Lung (tissue), 12 donors: ENCODE results near the gene CHN2. TPM values are rescaled to one million over a fixed set of nuclear protein-coding genes. Genes with fewer than 3 reads are reported as not detected.

ENCODE experiments used
- ATAC-seq: fragments of 200-7000 bp; cut with Tn5 transposase; one replicate; pipeline ENCODE4 v1.9.1; 2020; ENCODE audit warnings: moderate number of reproducible peaks; ENCODE audit not compliant: insufficient read depth, low FRiP score
- DNase-seq, 3 donors: peaks; one replicate each; pipeline ENCODE4 v3.0.0-alpha.2; 2013 to 2017
- H3K27ac ChIP-seq, 2 donors: one replicate each; pipeline ENCODE4 v1.5.1; 2013; ENCODE audit warnings: mild to moderate bottlenecking in 2 of 2, moderate library complexity in 2 of 2, control low read depth in 1 of 2, inconsistent platforms in 1 of 2, low read depth in 1 of 2, low read length in 1 of 2
- H3K27me3 ChIP-seq, 3 donors: one replicate each; pipeline ENCODE4 v1.5.1; 2013; ENCODE audit warnings: low read length in 2 of 3; ENCODE audit not compliant: control insufficient read depth in 3 of 3, insufficient read depth in 3 of 3
- H3K36me3 ChIP-seq, 4 donors: one replicate each; pipeline ENCODE4 v1.5.1; 2013; ENCODE audit warnings: low read length in 4 of 4, mild to moderate bottlenecking in 1 of 4, moderate library complexity in 1 of 4; ENCODE audit not compliant: control insufficient read depth in 4 of 4, insufficient read depth in 4 of 4
- H3K4me1 ChIP-seq, 5 donors: one replicate each; pipeline ENCODE4 v1.5.1; 2013; ENCODE audit warnings: low read length in 5 of 5, mild to moderate bottlenecking in 2 of 5, moderate library complexity in 1 of 5; ENCODE audit not compliant: control insufficient read depth in 5 of 5, insufficient read depth in 5 of 5
- H3K4me3 ChIP-seq: one replicate; pipeline ENCODE4 v1.5.1; 2013; ENCODE audit warnings: mild to moderate bottlenecking, control low read depth, moderate library complexity
- H3K9ac ChIP-seq, 2 donors: one replicate each; pipeline ENCODE4 v1.5.1; 2013; ENCODE audit warnings: low read length in 2 of 2, control low read depth in 1 of 2; ENCODE audit not compliant: insufficient read depth in 1 of 2
- H3K9me3 ChIP-seq, 4 donors: one replicate each; pipeline ENCODE4 v1.5.1; 2013; ENCODE audit warnings: low read length in 3 of 4, mild to moderate bottlenecking in 1 of 4, moderate library complexity in 1 of 4; ENCODE audit not compliant: control insufficient read depth in 4 of 4, insufficient read depth in 3 of 4
- WGBS, 2 donors: extraction: QIAGEN DNeasy Blood & Tissue Kit; methylation state at CpG; one replicate each; pipeline ENCODE4 v1.1.7; 2013; 5-methylcytosine and 5-hydroxymethylcytosine counted together
- polyA plus RNA-seq, 2 donors: library from polyadenylated mRNA; stranded (reverse); fragments of 200-250 nt; gene quantifications; one replicate each; pipeline ENCODE4 v1.2.1, GENCODE V29; 2013
- total RNA-seq, 2 donors: library from RNA; depleted of rRNA in 1 of 2; stranded (reverse); fragments of >200 nt in 1 of 2; gene quantifications; one replicate each; pipeline ENCODE4 v1.2.1, GENCODE V29; 2014 to 2021
- TF ChIP-seq, protein P1 (sequence below): IDR thresholded peaks from 2 replicates; pipeline ENCODE4 v1.5.1; 2012; ENCODE audit warnings: mild to moderate bottlenecking; ENCODE audit errors: control extremely low read depth, extremely low read depth
- donor health status: control.
- donor health status: control.
- donor health status: Bipolar disorder and iron deficiency.
- donor health status: healthy.
- donor health status: DM: yes; HTN: yes; CAD: no.

CHN2 gene
- total and polyA plus RNA-seq, 4 donors: 3.2 to 11.0 (median 6.7) TPM

DNA sequence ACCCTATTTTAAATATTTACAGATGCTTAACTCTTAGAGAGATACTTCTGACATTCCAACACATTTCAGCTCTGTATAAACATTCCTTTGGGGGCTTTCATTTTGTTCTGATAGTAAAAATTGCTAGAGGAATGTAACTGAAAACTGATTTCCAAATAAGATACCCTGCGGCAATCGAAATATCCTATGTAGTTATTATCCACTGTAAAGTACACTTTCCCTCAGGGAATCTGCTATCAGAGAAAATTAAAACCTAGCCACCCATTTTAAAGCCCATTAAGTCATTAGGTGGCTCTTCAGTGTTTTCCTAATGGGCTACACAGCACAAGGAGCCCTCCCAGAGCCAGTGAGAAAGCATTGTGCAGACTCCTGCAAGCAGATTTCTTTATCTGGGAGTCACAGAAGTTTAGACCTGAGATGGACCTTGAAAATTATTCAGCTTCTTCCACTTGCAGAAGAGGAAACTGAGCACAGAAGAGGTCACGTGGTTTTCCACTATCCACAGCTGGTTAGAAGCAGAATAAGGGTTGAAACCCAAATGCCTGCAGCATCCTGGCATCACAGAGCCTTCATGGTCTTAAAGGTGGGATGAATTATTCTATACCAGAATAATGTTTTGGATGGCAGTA is 35.7 kb upstream of the CHN2 start:
- H3K27me3 ChIP-seq: no peaks in the 10 kb centered on the region
- peak overlapping the region in 1 of 2 donors; percentile 3 for H3K27ac ChIP-seq
- DNase-seq: no peak
- WGBS, 2 donors: 49 to 58% methylated on average over 3 of the region's 3 CpGs
- no peak for ATAC-seq
- H3K4me1 ChIP-seq: peaks cover 0 to 12% (median 2%) of the 10 kb centered on the region in 5 donors
- H3K9me3 ChIP-seq: peaks cover 0 to 2% (median 0%) of the 10 kb centered on the region in 4 donors
- no peaks in the 10 kb centered on the region for H3K36me3 ChIP-seq
- no peak overlapping the region for H3K4me3 ChIP-seq
- TF ChIP-seq, protein P1, sequence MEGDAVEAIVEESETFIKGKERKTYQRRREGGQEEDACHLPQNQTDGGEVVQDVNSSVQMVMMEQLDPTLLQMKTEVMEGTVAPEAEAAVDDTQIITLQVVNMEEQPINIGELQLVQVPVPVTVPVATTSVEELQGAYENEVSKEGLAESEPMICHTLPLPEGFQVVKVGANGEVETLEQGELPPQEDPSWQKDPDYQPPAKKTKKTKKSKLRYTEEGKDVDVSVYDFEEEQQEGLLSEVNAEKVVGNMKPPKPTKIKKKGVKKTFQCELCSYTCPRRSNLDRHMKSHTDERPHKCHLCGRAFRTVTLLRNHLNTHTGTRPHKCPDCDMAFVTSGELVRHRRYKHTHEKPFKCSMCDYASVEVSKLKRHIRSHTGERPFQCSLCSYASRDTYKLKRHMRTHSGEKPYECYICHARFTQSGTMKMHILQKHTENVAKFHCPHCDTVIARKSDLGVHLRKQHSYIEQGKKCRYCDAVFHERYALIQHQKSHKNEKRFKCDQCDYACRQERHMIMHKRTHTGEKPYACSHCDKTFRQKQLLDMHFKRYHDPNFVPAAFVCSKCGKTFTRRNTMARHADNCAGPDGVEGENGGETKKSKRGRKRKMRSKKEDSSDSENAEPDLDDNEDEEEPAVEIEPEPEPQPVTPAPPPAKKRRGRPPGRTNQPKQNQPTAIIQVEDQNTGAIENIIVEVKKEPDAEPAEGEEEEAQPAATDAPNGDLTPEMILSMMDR: no peak
- no peak overlapping the region for H3K9ac ChIP-seq

DNA sequence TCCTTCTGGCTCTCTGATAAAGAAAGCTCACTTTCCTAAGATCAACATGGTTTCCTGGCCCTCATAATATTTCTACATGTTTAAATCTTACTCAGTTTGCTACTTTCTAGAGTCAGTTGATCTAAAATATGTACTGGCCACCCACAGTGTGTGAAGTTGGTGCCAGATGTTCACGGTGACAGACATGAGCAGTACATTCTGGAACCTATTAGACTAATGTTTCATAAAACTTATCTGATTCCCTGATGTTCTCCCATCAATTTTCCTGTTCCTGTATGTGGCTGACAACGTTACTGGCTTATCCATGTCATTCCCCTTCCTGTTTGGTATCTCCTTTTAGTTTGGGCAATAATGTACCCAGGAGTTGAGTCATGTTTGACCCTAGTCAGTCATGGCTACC is 34.5 kb upstream of the CHN2 start:
- H3K27me3 ChIP-seq: peaks cover 0 to 2% (median 0%) of the 10 kb centered on the region in 3 donors
- peaks cover 0 to 2% (median 0%) of the 10 kb centered on the region in 4 donors for H3K9me3 ChIP-seq
- ATAC-seq (no peak), DNase-seq (peak in 2 of 3 donors; percentile 26 to 33)
- TF ChIP-seq, protein P1: no peak
- H3K9ac ChIP-seq: no peak overlapping the region
- no peaks in the 10 kb centered on the region for H3K36me3 ChIP-seq
- H3K4me1 ChIP-seq: peaks cover 0 to 12% (median 2%) of the 10 kb centered on the region in 5 donors
- 31 to 61% methylated on average over 2 of the region's 2 CpGs for WGBS, 2 donors
- H3K4me3 ChIP-seq: no peak overlapping the region
- H3K27ac ChIP-seq: no peak overlapping the region

DNA sequence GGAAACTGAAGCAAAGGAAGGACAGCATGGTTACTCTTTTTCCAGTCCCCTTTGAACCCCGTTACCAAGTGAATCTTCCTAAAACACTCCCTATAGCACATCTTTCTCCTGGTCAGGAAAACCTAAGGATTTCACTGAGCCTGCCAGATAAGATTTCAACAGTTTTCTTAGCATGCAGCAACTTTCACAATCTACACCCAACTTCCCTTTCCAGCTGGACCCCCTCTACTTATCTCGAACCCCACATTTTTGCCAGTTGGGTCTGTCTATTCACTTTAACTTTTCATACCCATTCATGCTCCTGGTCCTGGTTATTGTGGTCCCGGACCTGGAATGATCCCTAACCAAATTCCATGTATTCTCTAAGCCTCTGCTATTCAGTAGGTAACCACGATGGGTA is 33.3 kb upstream of the CHN2 start:
- no peak for ATAC-seq
- Histone ChIP-seq H3K4me3 (no peak overlapping the region), H3K9me3 (peaks cover 0 to 4% (median 0%) of the 10 kb centered on the region in 4 donors), H3K27ac (peak overlapping the region in 1 of 2 donors; percentile 66), H3K36me3 (no peaks in the 10 kb centered on the region), H3K9ac (no peak overlapping the region), H3K4me1 (peaks cover 0 to 12% (median 2%) of the 10 kb centered on the region in 5 donors), H3K27me3 (peaks cover 0 to 2% (median 0%) of the 10 kb centered on the region in 3 donors)
- WGBS, 2 donors: 59 to 75% methylated on average over 4 of the region's 4 CpGs
- TF ChIP-seq, protein P1: no peak
- DNase-seq: no peak
